Anterior cingulate cortex (tissue), 58 donors: ENCODE measurements around the gene HRC.

Experiments
- DNase-seq, 58 donors: peaks; one replicate each; lab custom pipeline; 2025; lab: John Stamatoyannopoulos, UW

The HRC gene

DNA sequence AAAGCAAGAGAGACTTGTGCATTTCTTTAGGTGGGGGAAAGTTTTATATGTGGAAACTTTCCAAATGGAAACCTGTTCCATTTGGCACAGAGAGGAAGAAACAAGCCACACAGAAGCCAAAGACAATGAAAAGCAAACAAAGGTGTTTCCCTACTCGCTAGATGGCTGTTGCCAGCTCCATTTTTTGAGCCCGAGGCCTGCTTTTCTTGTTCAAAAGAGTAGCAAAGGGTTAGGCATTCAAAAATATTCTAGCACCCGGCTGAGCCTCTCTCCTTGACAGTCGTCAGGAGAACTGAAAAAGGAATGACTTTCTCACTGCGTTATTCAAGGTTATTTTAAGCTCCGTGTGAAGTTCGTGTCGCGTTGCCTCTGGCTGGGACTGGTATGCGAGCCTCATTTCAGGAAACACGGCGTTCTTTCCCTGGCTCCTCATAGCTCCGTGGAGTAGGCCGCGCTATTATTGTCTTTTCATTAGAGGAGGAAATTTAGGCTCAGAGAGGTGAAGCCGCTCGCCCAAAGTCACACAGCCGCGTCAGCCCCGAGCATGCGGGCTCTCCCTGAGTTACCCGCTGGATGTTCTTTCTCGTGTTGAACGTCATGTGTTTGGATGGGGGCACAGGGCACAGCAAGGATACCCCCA, 10.0 kb upstream of the HRC start:
- DNase-seq, result peak in 24 of 58 donors; percentile 5 to 60 (median 28)

- no peak for DNase-seq
These were observed 6.8 kb upstream of the HRC start for GRCh38 chr19:49161987-49162386.

DNA sequence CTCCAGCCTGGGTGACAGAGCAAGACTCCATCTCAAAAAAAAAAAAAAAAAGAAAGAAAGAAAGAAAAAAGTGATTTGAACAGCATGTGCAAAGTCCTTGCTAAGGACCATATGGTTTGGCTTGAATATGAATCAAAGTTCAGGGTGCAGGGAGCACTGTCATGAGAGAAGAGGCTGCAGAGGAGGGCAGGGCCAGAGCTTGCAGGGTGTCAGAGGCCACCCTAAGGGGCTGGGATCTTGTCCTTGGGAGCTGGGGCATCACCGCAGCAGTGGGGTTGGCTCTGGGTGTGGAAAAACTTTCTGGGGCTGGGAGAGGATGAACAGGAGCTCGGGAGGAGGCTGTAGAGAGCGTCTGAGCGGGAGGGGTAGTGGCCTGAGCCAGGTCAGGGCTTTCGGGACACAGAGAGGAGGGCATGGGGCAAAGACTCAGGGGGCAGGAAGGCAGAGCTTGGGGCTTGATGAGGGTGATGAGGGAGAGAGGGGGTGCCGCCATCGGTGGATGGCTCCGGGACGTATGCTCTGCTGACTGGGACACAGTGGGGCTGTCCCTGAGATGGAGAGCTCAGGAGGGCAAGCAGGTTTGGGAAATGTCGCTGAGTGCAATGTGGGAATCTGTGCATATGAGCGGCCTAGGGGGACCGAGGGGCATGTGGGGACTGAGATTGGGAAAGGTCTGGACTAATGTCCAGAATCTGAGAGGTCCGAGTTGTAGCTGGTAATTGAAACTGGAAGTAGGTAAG, 5.4 kb upstream of the HRC start:
- DNase-seq, result no peak

GRCh38 chr19:49157445-49158224, 2.4 kb upstream of the HRC start, which contains the start of gene TRPM4:
Gene TRPM4, plus strand, starts transcription at chr19:49157792. Its CDS starts 75 bp downstream, at chr19:49157867.
- peak in 56 of 58 donors; percentile 10 to 82 (median 54) for DNase-seq

DNA sequence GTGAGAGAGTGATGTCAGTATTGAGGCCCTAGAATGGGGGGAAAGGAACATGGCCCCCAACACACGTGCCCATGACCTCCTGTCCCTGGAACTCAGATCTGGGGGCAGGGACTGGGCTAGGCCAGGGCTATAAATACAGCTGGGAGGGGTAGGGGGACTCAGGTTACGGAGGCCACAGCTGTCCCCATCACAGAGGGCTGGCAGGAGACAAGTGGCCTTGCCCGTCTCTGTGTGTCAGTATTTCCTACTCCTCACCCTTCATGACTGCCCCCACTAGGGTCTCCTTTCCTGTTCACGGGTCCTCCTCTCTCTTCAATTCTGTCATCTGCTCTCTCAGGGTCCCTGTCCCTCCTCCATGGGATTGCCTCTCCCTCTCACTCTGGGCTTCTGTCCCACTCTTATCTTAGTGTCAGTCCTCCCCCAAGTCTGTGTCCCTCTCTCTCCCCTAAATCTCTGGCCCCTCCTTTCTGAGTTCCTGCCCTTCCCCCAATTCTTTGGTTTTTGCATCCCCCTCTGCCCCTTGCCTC, 687 bp upstream of the HRC start:
- DNase-seq, result no peak

GRCh38 chr19:49154279-49154678, 917 bp downstream of the HRC start:
- no peak for DNase-seq

DNA sequence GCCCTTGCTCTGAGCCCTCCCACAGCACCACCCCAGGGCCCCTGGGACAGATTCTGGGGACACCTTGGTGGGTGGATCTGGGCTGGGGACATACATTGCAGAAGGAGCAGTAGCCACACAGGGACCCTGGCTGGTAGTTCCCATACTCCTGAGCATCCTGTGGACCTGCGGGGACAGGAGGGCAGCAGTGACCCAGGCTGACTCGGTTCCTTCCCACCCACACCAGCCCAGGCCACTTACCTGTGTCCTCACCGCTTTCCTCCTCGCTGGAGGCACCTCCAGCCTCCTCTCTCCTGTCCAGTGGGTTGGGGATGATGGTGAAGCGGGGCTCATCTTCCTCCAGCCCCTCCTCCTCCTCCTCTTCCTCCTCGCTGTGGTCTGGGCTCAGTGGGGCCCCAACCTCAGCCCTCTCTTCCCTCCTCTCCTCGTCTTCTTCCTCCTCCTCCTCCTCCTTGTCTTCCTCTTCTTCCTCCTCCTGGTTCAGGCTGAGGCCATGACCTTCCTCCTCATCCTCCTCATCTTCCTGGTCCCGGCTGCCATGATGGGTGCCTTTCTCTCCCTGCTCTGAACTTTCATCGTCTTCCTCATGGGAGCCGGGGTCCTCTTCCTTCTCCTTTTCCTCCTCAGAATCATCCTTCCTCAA, 1.9 kb downstream of the HRC start:
- no peak for DNase-seq

- DNase-seq, result no peak
These were observed 3.1 kb downstream of the HRC start for GRCh38 chr19:49152119-49152550.

DNA sequence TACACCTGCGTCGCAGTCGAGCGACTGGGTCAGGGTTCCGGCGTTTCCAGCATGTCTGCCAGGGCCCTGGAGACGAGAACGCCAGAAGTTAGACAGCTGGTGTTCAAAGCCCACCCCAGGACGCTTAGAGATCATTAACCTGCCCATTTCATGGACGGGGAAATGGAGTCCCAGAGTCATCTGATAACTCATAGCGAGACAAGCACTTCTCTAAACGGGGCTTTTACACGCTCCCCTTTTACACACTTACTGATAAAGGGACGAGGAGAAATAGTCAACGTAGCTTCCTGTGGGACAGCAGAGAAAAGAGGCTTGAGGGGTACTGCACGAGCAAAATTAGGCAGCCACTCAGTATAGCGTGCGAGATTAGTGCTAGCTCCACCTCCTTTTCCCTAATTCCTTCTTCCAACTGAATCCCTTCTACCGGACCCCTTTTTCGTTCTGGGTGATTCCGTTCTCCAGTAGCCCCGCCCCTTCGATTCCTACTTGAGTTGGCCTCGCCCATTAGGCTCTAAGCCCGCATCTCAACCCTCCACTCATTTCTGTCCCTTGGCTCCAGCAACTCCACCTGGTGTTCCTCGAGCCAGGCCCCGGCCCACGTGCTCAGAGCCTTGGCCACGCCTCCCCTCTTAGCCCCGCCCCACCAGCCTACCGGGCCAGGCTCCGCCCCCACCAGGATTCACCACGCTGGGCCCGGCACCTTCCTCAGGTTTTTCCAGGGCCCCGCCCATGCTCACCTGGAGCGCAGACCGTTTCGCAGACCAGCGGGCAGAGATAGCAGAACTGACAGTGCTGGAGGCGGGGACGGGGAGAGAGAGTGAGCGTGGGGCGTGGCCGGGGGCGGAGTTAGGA, 3.7 kb downstream of the HRC start:
- DNase-seq, result peak in 33 of 58 donors; percentile 9 to 64 (median 28)

- DNase-seq, result peak in 1 of 58 donors; percentile 21
These were observed 4.3 kb downstream of the HRC start for GRCh38 chr19:49150944-49151243.

GRCh38 chr19:49150106-49150943, 4.9 kb downstream of the HRC start:
- peak in 57 of 58 donors; percentile 58 to 93 (median 81) for DNase-seq

GRCh38 chr19:49149652-49150105, 5.5 kb downstream of the HRC start:
- DNase-seq, result peak in 57 of 58 donors; percentile 36 to 87 (median 66)

- DNase-seq, result peak; percentile 18 to 96 (median 81)
These were observed 6.2 kb downstream of the HRC start for GRCh38 chr19:49148784-49149651.

DNA sequence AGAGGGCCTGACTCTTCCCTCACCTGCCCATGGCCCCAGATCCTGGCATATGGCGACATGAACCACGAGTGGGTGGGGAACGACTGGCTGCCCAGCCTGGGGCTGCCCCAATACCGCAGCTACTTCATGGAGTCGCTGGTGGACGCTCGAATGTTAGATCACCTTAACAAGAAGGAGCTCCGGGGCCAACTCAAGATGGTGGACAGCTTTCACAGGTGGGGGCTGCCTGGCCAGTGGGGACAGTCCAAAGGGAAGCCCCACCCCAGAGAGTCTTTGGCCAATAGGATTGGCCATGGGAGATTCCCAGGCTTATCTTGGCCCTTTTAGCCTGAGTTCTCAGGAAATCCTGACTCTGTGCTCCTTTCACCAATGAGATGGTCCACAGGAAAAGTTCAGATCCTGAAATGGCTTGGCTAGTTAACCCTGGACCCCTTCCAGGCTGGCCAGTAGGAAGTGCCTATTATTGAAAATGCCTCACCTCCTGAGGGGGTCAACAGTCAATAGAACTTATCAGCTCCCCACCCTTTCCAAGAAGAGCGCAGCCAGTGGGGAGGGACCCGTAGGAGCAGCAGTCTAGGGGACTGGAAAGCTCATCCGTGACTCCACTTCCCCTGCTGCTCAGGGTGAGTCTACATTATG, 7.0 kb downstream of the HRC start:
- no peak for DNase-seq

GRCh38 chr19:49146408-49146770, 8.8 kb downstream of the HRC start:
- DNase-seq, result peak in 14 of 58 donors; percentile 46 to 73 (median 56)

DNA sequence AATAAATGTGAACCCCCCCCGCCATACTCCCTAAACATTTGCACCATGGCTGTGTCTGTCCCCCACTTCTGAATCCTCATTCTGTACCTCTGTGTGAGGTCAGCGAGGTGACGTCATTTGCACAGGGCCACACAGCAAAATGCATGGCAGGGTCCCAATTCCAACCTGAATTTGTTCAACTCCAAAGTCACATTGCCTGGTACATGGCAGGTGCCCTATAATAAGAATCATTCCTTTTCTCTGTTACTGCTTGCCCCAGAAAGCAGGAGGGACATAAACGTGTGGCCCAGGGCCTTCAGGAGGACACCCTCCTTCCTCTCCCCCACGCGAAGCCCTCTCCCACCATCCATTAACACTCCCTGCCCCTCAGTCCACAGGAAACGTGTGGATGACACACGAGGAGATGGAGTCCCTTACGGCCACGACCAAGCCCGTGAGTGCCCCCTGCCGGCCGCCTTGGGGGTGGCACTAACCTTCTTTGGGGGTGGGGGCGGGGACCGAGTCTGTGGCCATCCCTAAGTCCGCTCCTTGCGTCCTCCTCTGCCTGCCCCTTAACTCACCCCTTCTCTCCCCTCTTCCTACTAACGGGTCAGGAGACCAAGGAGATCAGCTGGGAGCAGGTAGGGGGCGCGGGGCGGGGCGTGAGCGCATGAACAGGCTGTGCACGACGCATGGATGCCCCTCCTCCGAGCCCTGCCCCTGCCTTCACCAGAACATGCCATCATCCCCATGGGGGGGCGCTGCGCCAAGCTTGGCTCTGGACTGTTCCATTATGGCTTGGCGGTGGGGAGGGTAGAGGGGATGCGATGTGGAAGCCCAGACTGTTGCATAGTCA, 9.4 kb downstream of the HRC start:
- DNase-seq, result peak in 57 of 58 donors; percentile 24 to 88 (median 73)
